GM19328 (cell line): ENCODE data around the gene MGAM2.
"Not testable (repeated sequence)": the region's sequence is repeated elsewhere in the genome, so short reads cannot be mapped to it uniquely, and the experiment has no call there.

Source experiments
- ATAC-seq: cut with Tn5 transposase; IDR thresholded peaks from one replicate; pipeline ENCODE4 v1.9.1; 2021; ENCODE audit warnings: mild to moderate bottlenecking, moderate library complexity; ENCODE audit not compliant: unreplicated experiment

The MGAM2 gene

DNA sequence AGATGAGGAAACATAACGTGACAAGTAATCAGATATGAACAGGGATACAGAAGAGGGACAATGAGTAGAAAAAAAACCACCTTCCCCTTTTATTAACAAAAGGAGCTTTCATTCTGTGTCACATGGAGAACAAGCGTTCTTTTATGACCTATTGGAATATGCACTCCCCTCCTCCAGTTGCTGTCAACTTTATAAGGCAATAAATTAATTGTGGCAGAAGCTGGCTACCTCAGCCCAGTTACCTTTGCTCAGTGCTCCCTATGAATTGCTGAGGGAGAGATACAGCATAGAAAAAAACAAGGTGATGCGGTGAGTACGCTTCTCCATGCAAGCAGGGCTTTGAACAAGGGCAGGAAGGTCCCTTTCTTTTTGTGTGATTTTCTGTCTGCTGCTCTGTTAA lies at the start of gene MGAM2:
TSS of gene MGAM2 (plus strand) at position 220 of the 400 bp plus-strand sequence. CDS start 5,156 bp downstream, outside the sequence.
- no peak for ATAC-seq

DNA sequence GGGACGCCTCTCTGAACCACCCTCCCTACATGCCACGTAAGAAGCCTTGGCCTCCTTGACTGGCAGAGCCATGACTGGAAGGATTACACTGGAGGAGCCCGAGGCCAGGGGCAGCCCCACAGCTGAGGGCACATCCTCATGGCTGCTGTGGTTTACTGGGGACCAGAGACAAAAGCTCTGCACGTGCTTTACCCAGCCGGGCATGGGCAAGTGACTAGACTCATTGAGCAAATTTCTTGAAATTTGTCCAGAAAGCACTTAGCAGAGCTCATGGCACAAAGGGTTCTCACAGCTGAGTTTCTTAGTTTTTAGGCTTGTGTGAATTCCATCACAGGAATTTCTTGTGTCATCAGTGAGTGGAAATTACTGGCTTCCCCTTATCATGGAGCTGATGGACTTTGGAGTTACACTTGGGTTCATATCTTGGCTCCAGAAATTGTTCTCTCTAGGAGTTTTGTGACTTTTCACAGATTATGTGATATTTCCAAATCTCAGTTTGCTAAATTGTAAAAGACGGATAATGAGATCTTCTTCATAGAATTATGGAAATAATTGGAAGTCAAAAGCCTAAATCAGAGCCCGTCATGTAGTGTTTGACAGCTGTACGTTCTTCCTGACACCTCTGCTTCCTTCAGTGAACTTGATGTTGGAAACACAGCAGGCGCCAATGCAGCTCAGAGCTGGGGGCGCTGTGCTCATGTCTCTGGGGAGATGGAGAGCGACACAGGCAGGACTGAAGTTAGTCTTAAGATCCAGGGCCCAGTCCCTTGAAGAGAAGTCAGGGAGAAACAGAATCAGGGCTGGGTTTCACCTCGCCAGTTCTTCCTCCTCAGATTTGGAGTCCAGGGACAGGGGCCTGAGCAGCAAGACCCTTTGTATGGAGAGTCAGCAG lies 47.7 kb upstream of the MGAM2 start:
- no peak for ATAC-seq

DNA sequence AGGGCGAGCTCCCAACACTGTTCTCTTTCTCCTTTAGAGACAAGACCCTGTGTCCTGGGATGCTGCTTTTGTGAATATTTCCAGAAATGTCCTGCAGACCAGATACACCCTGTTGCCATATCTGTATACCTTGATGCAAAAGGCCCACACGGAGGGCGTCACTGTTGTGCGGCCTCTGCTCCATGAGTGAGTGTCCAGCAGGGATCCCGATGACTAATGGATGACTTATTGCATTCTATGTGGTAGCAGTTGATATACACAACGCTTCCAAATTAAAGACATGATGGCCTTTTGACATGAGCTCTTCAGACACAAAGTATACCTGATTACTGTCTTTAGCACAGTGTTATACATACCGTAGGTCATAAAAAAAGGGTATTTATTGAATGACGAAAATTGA lies 45.0 kb upstream of the MGAM2 start:
- no peak for ATAC-seq

DNA sequence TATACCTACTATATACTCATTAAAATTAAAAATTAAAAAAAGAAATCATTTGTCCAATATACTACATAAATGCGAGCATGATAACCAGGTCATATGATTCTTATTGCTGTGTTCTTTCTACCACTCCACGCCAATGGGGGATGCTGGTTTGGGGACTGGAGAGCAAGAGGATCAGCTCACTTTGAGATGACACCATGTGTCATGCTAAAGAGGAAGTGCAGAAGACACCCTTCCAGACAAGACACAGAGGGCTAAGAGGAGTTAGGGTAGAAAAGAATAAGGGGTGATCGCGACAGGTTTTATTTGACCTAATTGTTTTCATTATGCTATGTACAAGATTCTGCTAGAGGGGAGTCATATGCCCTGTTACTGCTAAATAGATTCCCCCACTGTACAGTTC lies 33.8 kb upstream of the MGAM2 start:
- ATAC-seq, result no peak

DNA sequence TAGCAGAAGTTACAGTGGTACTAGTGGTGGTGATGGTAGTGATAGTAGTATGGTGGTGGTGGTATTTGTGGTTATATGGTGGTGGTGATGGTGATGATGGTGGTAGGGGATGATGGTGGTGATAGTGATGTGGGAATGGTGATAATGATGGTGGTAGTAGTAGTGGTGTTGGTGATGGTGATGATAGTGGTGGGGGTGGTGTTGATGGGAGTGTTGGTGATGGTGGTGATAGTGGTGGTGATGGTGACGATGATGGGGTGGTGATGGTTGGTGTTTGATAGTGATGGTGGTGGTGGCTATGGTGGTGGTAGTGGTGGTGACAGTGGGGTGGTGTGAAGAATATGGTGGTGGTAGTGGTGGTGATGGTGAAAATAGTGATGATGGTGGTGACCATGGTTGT lies 27.9 kb upstream of the MGAM2 start:
- ATAC-seq, result no peak

DNA sequence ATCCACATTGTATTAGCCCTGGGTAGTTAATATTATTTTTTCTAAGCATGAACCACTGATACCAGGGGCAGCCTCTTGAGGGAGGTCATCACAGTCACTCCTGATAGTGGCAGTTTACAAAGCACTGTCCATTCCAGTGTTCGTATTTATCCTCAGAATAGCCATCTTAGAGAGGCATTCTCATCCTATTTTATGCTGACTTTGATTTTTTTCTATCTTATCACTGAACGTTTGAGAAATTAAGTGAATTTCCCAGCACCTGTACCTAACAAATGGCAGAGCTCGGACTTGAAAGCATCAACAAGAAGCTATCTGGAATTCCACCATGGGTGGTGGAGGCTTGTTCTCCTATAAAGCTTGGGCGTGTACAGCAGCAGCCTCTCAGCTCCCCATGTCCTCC lies 26.1 kb upstream of the MGAM2 start:
- no peak for ATAC-seq

DNA sequence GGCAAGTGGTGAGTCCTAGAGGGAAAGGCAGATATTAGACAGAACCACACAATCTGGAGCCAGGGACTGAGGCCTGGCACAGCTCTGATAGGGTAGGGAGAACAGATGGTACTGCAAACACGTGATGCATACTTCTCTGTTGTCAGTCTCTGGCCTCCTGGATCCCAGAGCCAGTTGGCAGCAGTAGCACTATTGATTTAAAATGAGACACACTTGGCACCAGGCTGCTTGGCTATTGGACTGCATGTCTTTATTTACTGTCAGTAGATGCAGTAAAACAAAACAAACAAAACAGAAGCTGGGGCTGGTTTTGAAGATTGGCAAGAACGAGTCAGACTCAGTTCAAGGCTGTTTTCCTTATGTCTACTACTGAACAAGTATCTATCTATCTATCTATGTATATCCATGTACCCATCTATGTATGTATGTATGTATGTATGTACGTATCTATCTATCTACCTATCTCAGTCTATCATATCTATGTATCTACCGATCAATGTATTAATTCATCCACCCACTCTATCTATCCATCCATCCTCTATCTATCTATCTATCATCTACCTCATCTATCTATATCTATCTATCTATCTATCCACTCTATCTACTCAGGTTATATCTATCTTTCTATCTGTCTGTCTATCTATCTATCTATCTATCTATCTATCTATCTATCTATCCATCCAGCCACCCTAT lies 23.4 kb upstream of the MGAM2 start:
- ATAC-seq, result no peak

DNA sequence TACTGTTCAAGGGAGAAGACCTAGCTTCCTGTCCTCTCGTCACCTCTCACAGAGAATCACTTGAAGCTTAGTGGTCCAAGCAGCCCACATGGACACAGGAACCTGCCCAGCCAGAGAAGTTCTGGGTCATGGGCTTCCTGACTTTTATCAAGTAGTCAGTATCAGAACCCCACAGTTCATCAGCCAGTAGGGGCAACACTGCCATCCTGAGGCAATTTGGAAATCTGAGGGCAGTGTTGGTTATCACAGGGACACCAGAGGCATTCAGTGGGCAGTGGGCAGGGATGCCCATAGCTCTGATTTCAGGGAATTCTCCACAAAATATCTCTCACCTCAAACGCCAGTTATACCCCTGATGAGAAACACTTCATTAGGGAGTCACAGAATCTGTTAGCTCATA lies 22.5 kb upstream of the MGAM2 start:
- no peak for ATAC-seq

DNA sequence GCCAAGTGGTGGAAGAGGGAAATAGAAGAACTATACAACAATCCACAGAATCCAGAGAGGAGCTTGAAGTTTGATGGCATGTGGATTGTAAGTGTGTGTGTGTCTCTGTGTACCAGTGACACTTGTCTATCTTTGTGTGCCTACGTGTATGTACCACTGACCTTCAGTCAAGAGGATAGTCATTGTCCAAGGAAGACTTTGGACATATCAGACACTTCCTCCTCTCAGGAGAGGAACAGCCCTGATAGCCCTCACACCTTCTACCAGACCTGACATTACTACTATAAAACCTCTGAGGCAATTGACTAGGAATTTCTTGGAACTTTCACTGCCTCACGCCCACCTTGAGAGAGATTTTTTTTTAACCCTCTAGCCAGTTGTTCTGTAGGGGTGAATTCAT lies 19.6 kb upstream of the MGAM2 start:
- no peak for ATAC-seq

DNA sequence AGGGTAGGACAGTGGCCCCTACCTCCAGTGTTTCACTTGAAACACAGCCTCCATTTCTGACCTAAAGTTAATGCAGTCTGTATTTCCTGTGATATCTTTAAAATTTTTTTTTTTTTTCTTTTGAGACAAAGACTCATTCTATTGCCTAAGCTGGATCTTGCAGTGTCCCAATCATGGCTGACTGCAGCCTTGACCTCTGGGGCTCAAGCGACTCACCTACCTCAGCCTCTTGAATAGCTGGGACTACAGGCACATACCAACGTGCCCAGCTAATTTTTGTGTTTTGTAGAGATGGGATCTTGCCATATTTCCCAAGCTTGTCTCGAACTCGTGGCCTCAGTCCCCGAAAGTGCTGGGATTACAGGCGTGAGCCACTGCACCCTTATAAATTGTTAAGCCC lies 16.7 kb upstream of the MGAM2 start:
- no peak for ATAC-seq

DNA sequence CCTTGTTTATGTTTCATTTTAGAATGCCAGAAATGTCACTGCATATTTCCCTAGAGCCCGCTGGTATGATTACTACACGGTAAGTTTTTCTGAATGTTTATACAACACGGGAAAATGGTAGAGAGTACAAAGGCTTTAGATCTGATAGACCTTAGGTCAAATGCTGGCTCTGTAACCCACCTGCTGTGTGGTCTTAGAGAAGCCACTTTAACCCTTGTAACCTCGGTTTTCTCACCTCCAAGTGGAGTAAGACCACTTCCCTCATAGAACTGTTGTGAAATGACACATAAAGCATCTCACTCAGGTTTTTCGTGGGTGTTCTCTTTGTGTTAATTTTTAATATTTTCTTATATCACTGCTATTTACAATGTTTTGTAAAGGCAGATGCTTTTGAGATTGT lies 13.9 kb upstream of the MGAM2 start:
- ATAC-seq, result no peak

DNA sequence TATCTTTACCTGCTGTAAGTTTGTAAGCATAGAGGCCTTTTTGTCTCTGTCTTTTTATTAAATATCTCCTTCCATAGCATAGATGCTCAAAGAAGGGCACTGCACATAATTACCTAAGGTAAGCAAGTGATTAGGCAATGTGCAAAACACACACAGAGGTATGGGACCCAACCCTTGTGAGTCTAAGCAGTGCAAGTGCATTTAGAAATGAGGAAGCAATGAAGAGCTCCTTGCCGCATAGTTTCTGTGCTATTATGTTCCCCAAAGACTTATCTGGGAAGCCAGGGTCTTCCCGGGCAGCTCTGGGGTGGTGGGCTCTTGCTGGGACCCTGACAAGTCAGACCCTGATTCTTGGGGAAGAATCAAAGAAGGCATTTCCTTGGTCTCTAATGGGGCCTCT lies 13.5 kb upstream of the MGAM2 start:
- no peak for ATAC-seq

DNA sequence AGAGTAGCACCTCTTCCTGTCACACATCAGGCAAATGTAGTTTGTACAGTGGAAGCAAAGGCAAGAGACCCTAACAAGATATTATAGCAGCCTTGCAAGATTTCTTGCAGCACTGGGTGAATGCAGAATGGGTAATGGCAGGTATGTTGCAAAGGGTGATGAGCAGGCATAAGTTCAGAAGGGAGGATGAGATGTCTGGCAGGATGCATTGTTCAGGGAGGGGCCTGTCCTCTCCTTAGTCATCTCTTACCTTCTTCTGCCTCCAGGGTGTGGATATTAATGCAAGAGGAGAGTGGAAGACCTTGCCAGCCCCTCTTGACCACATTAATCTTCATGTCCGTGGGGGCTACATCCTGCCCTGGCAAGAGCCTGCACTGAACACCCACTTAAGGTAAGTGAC lies 12.2 kb upstream of the MGAM2 start:
- ATAC-seq, result not testable (repeated sequence)

DNA sequence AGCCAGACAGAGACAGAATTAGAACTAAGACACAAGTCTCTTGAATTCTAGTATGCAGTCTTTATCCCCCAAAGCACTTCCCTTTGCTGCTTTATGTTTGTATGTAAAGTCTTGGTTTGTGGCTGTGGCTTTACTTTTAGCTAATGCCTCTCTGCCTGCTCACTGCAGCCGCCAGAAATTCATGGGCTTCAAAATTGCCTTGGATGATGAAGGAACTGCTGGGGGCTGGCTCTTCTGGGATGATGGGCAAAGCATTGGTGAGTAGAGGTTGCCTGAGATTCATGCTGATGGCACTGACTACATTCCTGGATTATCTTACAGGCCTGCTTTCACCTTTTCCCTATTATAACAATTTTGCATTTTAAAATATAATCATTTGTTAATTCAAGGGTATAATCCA lies 10.9 kb upstream of the MGAM2 start:
- ATAC-seq, result no peak

DNA sequence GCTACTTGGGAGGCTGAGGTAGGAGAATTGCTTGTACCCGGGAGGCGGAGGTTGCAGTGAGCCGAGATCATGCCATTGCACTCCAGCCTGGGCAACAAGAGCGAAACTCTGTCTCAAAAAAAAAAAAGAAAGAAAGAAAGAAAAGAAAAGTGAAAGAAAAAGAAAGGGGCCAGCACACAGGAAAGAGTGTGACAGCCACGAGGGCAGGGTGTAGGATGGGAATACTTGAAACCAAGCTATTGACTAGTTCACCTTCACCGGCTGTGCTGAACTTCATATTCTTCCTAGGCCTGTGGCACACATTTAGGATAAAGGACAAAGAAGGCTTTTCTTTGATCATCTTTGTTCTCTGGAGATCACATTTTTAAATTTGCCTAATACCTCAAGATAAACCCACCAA lies 9.7 kb upstream of the MGAM2 start:
- not testable (repeated sequence) for ATAC-seq

DNA sequence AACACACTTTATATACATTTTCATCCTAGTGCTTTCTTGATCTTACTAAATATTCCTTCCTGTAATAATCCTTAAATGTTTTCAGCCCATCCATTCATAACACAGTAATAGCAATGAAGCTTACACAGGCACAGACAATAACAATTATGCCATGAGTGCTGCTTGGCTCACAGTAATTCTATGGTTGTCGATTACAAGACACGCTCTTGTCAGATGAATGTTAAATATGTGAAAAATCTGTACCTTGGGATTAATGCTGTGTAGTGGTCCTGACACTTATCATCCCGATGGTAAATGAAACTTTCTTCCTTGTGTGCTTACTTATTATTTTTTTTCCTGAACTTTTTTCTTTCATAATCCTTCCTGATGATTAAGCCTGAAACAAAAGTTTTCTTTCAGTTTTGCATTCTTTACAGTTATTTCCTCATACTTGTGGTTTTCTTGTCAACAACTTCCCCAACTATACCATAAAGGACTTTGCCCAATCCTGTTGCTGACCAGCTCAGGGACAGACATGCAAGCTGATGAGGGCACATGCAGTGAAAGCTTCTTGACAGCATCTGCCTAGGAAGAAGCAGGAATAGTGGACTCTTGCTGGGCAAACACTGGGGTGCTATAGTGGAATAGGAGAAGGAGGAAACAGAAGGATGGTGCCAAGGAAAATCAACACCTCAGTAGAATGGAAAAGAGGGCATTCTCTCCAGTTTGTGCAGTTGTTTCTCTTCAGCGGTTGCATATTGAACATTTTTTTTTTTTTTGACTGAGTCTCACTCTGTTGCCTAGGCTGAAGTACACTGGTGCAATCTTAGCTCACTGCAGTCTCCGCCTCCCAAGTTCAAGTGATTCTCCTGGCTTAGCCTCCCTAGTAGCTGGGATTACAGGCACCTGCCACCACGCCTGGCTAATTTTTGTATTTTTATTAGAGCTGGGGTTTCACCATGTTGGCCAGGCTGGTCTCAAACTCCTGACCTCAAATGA lies 6.7 kb upstream of the MGAM2 start:
- no peak for ATAC-seq

DNA sequence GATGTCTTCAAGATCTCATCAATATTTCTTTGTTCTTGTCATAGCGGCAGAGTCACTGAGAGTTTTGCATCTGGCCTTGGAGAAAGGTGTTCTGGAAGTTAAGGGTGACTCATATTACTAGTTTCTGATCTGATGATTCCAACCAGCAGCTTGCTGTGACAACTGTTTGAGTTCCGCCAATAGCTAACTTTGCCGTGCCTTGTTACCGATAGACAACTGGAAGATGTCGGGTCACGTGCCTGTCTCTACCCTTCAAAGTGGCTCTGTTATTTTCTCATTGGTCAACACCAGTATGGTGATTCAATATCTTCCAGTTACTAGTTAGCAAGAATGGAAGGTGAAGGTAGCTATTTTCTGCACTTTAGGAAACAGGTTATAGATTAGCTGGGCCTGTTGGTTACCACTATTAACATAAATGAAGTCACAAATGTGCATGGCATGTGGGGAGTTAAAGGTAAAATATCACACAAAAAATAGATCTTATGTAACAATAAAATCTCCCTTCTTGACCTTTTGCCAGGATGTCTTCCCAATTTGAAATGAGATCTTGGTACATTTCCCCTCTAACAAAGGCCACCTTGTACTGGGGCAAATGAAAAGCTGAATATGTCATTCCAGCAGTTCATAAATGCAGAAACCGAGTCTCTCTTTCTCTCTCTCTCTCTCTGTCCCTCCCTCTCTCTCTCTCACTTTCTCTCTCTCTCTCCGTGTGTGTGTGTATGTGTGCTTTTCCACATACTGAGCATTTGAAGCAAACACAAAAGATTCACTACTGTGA lies 2.6 kb upstream of the MGAM2 start:
- ATAC-seq, result no peak

DNA sequence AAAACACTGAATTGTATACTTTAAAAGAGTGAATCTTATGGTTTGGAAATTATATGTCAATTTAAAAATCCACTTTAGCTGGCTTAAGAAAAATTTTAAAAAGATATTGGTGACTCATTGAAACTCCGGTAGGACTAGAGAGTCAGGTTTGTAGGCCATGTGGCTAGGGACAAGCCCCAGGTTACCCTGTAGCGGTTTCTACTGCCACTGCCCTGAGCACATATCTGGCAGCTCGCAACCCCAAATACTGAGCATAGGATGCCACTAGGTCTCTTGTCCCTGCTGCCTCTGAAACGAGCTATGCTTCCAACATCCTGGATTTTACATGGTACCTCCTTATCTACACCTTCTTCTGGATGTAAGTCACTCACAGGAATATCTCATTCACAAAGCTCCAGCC lies 1.4 kb upstream of the MGAM2 start:
- ATAC-seq, result no peak

DNA sequence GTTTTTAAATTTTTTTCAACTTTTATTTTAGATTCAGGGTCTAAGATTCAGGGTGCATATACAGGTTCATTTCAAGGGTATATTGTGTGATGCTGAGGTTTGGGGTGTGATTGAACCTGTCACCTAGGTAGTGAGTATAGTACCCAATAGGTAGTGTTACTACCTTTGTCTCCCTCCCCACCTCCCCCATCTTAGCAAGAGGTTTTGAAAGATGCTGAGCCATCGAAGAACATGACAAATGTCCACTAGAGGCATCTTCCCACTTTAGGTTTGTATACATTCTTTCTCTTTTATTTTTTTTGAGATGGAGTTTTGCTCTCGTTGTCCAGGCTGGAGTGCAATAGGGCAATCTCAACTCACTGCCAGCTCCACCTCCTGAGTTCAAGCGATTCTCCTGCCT lies 880 bp upstream of the MGAM2 start:
- no peak for ATAC-seq

DNA sequence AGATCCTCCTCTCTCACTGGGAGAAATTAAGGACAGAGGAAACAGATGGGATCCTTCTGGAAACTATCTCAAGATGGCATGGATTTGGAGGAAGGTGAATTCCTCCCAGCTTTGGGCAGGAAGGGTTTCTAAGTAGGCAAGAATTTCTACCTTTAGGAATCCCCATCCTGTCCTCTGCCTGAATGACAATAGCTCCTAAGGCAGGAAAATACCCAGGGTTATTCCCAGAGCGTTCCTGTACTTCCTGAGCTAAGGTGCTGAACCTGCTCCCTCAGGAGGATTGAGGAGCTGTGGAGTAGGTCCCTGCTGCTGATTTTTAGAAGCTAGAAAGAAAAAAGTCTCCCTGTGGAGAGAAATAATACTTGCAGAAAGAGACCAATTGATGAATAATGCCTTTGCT lies 568 bp downstream of the MGAM2 start:
- ATAC-seq, result no peak
